AG10803 (cell line): ENCODE data around the gene CRAT.

Experiments
- DNase-seq: peaks from one replicate; pipeline ENCODE4 v3.0.0; 2010; ENCODE audit warnings: low read depth
- H3K4me3 ChIP-seq: 2 replicates; pipeline ENCODE4 v1.5.1; 2011; ENCODE audit warnings: mild to moderate bottlenecking, low read length, control low read depth
- CTCF ChIP-seq: conservative IDR thresholded peaks from 2 replicates; pipeline ENCODE4 v1.5.1; 2011; ENCODE audit warnings: mild to moderate bottlenecking, low read length, control low read depth, inconsistent platforms

The CRAT gene

GRCh38 chr9:129059796-129060785 lies 50.5 kb downstream of the CRAT start:
- no peak for TF ChIP-seq CTCF
- no peak for DNase-seq
- no peak overlapping the region for H3K4me3 ChIP-seq

GRCh38 chr9:129058965-129059795 lies 51.4 kb downstream of the CRAT start:
- H3K4me3 ChIP-seq = no peak overlapping the region
- no peak for DNase-seq
- no peak for TF ChIP-seq CTCF

GRCh38 chr9:129054163-129054851 lies 56.3 kb downstream of the CRAT start:
- no peak overlapping the region for H3K4me3 ChIP-seq
- no peak for DNase-seq
- no peak for TF ChIP-seq CTCF

GRCh38 chr9:129053020-129053419 lies 57.6 kb downstream of the CRAT start:
- no peak overlapping the region for H3K4me3 ChIP-seq
- no peak for DNase-seq
- TF ChIP-seq CTCF = no peak

GRCh38 chr9:129052592-129052991 lies 58.0 kb downstream of the CRAT start:
- DNase-seq = no peak
- H3K4me3 ChIP-seq = no peak overlapping the region
- TF ChIP-seq CTCF = no peak
